ENCODE measurements around the gene AR. TPM values are rescaled to one million over a fixed set of nuclear protein-coding genes. Genes with fewer than 3 reads are reported as not detected.

The AR gene, protein sequence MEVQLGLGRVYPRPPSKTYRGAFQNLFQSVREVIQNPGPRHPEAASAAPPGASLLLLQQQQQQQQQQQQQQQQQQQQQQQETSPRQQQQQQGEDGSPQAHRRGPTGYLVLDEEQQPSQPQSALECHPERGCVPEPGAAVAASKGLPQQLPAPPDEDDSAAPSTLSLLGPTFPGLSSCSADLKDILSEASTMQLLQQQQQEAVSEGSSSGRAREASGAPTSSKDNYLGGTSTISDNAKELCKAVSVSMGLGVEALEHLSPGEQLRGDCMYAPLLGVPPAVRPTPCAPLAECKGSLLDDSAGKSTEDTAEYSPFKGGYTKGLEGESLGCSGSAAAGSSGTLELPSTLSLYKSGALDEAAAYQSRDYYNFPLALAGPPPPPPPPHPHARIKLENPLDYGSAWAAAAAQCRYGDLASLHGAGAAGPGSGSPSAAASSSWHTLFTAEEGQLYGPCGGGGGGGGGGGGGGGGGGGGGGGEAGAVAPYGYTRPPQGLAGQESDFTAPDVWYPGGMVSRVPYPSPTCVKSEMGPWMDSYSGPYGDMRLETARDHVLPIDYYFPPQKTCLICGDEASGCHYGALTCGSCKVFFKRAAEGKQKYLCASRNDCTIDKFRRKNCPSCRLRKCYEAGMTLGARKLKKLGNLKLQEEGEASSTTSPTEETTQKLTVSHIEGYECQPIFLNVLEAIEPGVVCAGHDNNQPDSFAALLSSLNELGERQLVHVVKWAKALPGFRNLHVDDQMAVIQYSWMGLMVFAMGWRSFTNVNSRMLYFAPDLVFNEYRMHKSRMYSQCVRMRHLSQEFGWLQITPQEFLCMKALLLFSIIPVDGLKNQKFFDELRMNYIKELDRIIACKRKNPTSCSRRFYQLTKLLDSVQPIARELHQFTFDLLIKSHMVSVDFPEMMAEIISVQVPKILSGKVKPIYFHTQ
- total RNA-seq, result 18.2 TPM
- long read RNA-seq, full-length matches to known transcripts, result 6 of 19 reads
- long read RNA-seq, partial matches to known transcripts, result 12 of 19 reads
- long read RNA-seq, other reads (novel, unspliced or antisense), result 1 of 19 reads

GRCh38 chrX:67543818-67544217, at the start of gene AR:
Gene AR, plus strand, starts transcription at chrX:67544021. Its CDS starts 1,126 bp downstream, at chrX:67545147.
- ATAC-seq (ENCODE audit: poor library complexity) (peak; percentile 84), DNase-seq (peak; percentile 83)
- intact Hi-C loops (cut with DNase I), result no loop called here

GRCh38 chrX:67500617-67501016, 43.2 kb upstream of the AR start:
- intact Hi-C loops (cut with DNase I), result no loop called here
- ATAC-seq (ENCODE audit: poor library complexity) (no peak), DNase-seq (no peak)

- no peak for DNase-seq
- ATAC-seq (ENCODE audit: poor library complexity), result no peak
- intact Hi-C loops (cut with DNase I), result no loop called here
Measured at GRCh38 chrX:67503004-67503403, 40.8 kb upstream of the AR start.

GRCh38 chrX:67503453-67503852, 40.4 kb upstream of the AR start:
- ATAC-seq (ENCODE audit: poor library complexity) (no peak), DNase-seq (no peak)
- intact Hi-C loops (cut with DNase I), result no loop called here

DNA sequence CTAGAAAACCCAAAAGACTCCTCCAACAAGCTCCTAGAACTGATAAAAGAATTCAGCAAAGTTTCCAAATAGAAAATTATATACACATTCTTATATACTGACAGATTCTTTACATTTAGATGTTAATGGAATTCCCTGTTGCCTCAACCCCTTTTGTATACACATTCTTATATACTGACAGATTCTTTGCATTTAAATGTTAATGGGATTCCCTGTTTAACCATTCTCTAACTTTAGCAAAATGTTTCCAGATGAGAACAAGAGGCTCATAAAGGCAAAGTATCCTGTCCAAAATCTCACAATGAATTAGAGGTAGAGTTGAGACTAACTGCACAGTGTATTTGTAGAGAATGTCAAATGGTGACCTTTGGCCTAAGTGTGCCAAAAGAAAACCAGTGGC, 23.1 kb upstream of the AR start:
- intact Hi-C loops (cut with DNase I), result no loop called here
- ATAC-seq (ENCODE audit: poor library complexity), result no peak
- DNase-seq, result no peak

- DNase-seq, result no peak
- ATAC-seq (ENCODE audit: poor library complexity), result no peak
- intact Hi-C loops (cut with DNase I), result no loop called here
Measured at GRCh38 chrX:67523002-67523681, 20.7 kb upstream of the AR start.

DNA sequence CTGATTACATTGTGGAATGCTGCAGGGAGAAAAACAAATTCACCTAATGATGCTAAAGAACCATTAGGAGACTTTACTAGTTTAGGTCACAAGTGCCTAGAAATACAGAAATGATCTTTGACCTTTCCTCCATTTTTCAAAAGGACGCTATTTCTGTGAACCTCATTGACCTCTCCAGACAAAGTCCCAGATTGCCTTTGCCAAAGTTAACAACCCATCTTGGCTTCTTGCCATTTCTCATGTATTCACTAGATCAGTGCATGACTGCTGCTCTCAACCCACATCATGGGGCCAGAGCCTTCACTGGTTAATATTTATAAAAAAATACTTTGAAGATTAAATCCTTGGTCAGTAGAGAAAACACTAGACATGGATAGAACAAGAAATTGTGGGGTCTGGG, 19.9 kb upstream of the AR start:
- intact Hi-C loops (cut with DNase I), result no loop called here
- ATAC-seq (ENCODE audit: poor library complexity) (peak; percentile 53), DNase-seq (no peak)

DNA sequence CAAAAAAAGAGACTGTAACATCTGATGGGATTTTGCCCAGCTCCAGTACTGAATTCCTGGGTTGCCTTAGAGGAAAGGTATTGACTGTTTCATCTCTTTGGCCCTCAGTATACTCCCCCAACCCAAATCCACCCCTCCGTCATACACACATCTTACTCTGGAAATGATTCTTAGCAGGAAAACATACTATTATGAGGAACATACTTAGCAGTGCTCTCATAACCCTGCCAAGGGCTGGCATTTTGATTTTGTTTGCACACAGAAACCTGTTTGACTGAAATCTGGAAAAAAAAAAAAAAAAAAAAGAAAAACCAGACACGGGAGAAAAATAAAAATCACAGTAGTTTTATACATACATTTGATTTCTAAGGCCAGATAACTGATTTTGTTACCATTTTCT, 19.4 kb upstream of the AR start:
- DNase-seq, result no peak
- ATAC-seq (ENCODE audit: poor library complexity), result no peak
- intact Hi-C loops (cut with DNase I), result no loop called here

GRCh38 chrX:67524950-67525691, 18.7 kb upstream of the AR start:
- intact Hi-C loops (cut with DNase I), result no loop called here
- ATAC-seq (ENCODE audit: poor library complexity) (peak; percentile 56), DNase-seq (no peak)

DNA sequence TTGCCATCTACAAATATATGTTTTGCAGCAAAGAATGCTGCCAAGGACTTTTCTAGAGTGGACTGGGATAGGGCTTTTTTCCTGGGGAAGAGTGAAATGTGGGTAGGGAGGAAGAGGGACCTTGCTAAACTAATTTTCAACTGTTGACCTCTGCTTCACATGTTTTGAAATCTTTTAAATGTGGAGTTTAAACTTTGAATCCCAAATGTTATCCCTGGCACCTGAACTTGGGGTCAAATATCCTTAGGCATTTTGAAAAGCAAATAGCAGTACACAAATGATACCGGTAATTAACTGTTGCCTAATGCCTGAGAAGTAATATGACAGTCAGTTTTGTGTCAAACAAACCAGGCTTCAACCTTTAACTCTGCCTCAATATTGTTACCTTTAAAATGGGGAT, 7.3 kb upstream of the AR start:
- intact Hi-C loops (cut with DNase I), result no loop called here
- ATAC-seq (ENCODE audit: poor library complexity), result no peak

DNA sequence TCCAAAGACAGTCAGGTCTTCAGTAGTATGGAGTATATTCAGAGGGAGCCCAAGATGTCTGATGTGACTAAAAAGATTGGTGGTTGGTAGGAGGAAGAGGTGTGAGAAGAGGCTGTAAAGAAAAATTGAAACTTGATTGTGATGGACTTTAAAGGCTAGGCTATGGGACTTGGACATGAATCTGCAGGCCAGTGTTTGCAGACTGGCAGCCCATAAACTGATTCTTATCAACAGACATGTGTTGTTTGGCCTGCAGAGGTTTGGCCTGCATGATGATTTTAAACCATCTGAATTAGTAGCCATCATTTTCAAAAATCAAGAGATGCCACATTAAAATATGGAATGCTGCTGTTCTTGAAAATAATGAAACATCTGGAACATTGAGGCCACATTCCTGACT, 5.4 kb upstream of the AR start:
- no peak for DNase-seq
- intact Hi-C loops (cut with DNase I), result no loop called here
- no peak for ATAC-seq (ENCODE audit: poor library complexity)

More for the DNA sequence above, 7.3 kb upstream of the AR start:
- no peak for DNase-seq

DNA sequence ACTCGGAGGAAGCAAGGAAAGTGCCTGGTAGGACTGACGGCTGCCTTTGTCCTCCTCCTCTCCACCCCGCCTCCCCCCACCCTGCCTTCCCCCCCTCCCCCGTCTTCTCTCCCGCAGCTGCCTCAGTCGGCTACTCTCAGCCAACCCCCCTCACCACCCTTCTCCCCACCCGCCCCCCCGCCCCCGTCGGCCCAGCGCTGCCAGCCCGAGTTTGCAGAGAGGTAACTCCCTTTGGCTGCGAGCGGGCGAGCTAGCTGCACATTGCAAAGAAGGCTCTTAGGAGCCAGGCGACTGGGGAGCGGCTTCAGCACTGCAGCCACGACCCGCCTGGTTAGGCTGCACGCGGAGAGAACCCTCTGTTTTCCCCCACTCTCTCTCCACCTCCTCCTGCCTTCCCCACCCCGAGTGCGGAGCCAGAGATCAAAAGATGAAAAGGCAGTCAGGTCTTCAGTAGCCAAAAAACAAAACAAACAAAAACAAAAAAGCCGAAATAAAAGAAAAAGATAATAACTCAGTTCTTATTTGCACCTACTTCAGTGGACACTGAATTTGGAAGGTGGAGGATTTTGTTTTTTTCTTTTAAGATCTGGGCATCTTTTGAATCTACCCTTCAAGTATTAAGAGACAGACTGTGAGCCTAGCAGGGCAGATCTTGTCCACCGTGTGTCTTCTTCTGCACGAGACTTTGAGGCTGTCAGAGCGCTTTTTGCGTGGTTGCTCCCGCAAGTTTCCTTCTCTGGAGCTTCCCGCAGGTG, 637 bp downstream of the AR start:
- peak; percentile 56 for ATAC-seq (ENCODE audit: poor library complexity)
- DNase-seq, result peak; percentile 48
- intact Hi-C loops (cut with DNase I), result no loop called here

DNA sequence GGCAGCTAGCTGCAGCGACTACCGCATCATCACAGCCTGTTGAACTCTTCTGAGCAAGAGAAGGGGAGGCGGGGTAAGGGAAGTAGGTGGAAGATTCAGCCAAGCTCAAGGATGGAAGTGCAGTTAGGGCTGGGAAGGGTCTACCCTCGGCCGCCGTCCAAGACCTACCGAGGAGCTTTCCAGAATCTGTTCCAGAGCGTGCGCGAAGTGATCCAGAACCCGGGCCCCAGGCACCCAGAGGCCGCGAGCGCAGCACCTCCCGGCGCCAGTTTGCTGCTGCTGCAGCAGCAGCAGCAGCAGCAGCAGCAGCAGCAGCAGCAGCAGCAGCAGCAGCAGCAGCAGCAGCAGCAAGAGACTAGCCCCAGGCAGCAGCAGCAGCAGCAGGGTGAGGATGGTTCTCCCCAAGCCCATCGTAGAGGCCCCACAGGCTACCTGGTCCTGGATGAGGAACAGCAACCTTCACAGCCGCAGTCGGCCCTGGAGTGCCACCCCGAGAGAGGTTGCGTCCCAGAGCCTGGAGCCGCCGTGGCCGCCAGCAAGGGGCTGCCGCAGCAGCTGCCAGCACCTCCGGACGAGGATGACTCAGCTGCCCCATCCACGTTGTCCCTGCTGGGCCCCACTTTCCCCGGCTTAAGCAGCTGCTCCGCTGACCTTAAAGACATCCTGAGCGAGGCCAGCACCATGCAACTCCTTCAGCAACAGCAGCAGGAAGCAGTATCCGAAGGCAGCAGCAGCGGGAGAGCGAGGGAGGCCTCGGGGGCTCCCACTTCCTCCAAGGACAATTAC, 1.4 kb downstream of the AR start:
- peak; percentile 32 for ATAC-seq (ENCODE audit: poor library complexity)
- intact Hi-C loops (cut with DNase I), result no loop called here
- peak; percentile 42 for DNase-seq

GRCh38 chrX:67545893-67546495, 2.2 kb downstream of the AR start:
- ATAC-seq (ENCODE audit: poor library complexity), result peak; percentile 49
- peak; percentile 47 for DNase-seq
- intact Hi-C loops (cut with DNase I), result no loop called here

- ATAC-seq (ENCODE audit: poor library complexity) (no peak), DNase-seq (peak; percentile 18)
- intact Hi-C loops (cut with DNase I), result no loop called here
Measured at GRCh38 chrX:67546496-67547423, 2.9 kb downstream of the AR start.

Measured in Right ventricle myocardium superior (tissue), 1 donor.